ENCODE data around the gene DBH.

The DBH gene

GRCh38 chr9:133680250-133680975, 44.2 kb downstream of the DBH start:
- Histone ChIP-seq H3K27ac (ENCODE audit: low read depth, low read length) (no peak overlapping the region), H3K27me3 (ENCODE audit: insufficient read depth, low read length) (no peaks in the 10 kb centered on the region), H3K9ac (ENCODE audit: low read depth, low read length) (no peak overlapping the region)

DNA sequence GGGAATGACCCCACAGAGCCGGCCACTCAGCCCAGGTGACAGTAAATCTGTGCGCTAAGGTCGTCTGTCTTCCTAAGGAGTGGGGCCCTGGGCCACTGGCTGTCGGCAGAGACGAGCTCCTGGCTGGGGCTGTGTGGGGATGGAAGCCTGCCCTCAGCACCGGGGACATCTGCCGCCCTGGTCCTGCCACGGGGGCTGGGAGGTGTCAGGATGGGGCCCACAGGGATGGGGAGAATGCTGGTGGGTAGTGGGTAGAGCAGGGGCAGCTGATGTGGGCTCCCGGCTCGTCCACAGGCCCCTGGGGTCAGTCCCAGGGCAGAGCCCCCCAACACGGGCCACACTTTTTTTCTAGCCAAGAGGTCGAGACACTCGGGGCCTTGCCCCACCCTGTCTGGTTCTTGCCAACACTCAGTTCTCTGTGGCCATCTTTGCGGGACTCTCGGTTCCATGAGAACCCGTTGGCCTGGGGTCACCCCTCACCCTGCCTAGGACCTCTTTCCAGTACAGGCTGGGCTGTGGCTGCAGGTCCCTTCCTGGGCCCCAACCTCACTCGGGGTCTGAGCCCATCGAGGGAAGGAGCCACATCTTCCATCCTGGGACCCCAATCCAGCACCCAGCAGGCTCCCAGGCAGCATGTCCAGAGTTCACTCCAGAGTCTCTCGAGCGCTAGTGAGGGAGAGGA, 45.0 kb downstream of the DBH start:
- Histone ChIP-seq H3K27ac (ENCODE audit: low read depth, low read length) (no peak overlapping the region), H3K4me1 (ENCODE audit: insufficient read depth, low read length) (no peaks in the 10 kb centered on the region), H3K9me3 (ENCODE audit: insufficient read depth, low read depth, low read length) (no peaks in the 10 kb centered on the region), H3K36me3 (ENCODE audit: insufficient read depth, low read length) (no peaks in the 10 kb centered on the region), H3K27me3 (ENCODE audit: insufficient read depth, low read length) (no peaks in the 10 kb centered on the region), H3K4me3 (ENCODE audit: low read length) (no peak overlapping the region), H3K9ac (ENCODE audit: low read depth, low read length) (no peak overlapping the region)
- 92% methylated on average over 20 of the region's 20 CpGs for WGBS

More at GRCh38 chr9:133680250-133680975, 44.2 kb downstream of the DBH start:
- H3K4me1 ChIP-seq (ENCODE audit: insufficient read depth, low read length): no peaks in the 10 kb centered on the region
- H3K36me3 ChIP-seq (ENCODE audit: insufficient read depth, low read length): no peaks in the 10 kb centered on the region
- WGBS: 90% methylated on average over 21 of the region's 21 CpGs
- no peaks in the 10 kb centered on the region for H3K9me3 ChIP-seq (ENCODE audit: insufficient read depth, low read depth, low read length)
- no peak overlapping the region for H3K4me3 ChIP-seq (ENCODE audit: low read length)

DNA sequence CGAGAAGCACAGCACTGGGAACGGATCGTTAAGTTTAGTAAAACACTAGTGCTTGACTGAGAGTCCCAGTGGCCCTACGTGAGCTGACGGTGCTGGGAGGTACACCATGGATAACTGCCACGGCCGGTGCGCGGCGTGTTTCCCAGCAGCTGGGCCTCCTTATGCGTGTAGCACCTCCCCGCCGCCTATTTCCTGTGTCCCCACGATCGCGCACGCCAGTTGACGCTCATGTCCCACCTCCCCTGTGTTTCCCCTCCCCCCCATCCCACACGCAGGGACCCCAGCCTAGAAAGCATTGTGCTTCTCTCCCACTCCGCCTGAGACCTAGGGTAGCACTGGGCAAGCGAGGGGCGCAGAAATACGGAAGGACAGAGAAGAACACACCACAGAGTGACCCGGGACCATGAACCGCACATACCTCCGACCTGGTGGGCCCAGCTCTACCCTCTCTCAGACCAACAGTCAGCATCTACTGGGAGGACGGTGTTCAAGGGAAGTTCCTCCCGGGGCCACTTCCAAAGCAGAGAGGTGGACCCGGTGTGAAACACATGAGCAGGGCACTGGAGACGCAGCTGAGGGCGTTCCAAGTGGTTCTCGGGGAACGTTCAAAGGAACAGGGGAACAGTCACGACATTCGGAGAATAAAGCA, 45.6 kb downstream of the DBH start:
- WGBS: 96% methylated on average over 35 of the region's 35 CpGs
- Histone ChIP-seq H3K9me3 (ENCODE audit: insufficient read depth, low read depth, low read length) (no peaks in the 10 kb centered on the region), H3K4me3 (ENCODE audit: low read length) (no peak overlapping the region), H3K36me3 (ENCODE audit: insufficient read depth, low read length) (no peaks in the 10 kb centered on the region), H3K4me1 (ENCODE audit: insufficient read depth, low read length) (no peaks in the 10 kb centered on the region), H3K27me3 (ENCODE audit: insufficient read depth, low read length) (no peaks in the 10 kb centered on the region), H3K9ac (ENCODE audit: low read depth, low read length) (no peak overlapping the region), H3K27ac (ENCODE audit: low read depth, low read length) (no peak overlapping the region)

- Histone ChIP-seq H3K9me3 (ENCODE audit: insufficient read depth, low read depth, low read length) (no peaks in the 10 kb centered on the region), H3K9ac (ENCODE audit: low read depth, low read length) (no peak overlapping the region), H3K27ac (ENCODE audit: low read depth, low read length) (no peak overlapping the region), H3K4me1 (ENCODE audit: insufficient read depth, low read length) (no peaks in the 10 kb centered on the region), H3K4me3 (ENCODE audit: low read length) (no peak overlapping the region), H3K36me3 (ENCODE audit: insufficient read depth, low read length) (no peaks in the 10 kb centered on the region), H3K27me3 (ENCODE audit: insufficient read depth, low read length) (no peaks in the 10 kb centered on the region)
- WGBS: 93% methylated on average over 20 of the region's 20 CpGs
Measured at GRCh38 chr9:133682818-133683585, 46.8 kb downstream of the DBH start.

DNA sequence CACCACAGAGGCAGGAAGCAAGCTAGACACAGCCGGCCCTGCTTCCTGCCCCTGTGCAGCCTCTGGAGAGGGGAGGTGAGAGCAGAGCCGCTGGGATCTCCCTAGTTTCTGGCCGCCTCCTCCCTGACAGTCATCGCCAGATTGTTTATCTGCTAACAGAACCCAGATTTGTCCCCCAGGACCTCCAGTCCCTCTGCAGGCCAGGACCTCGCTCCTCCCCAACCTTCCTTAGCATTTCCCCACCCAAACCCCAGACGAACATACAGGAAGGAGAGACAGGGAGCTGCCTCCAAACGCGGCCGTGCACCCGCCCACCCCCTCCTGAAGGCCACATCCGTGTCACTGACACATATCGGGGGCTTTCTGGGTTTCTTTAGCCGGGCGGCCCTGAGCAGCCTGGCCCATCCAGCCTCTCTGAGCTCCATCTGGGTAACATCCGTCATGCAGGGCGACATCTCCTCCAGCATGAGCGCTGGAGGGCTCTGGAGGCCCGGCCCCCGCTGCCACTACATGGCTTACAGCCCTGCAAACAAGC, 47.5 kb downstream of the DBH start:
- H3K27me3 ChIP-seq (ENCODE audit: insufficient read depth, low read length): no peaks in the 10 kb centered on the region
- H3K36me3 ChIP-seq (ENCODE audit: insufficient read depth, low read length): no peaks in the 10 kb centered on the region
- no peak overlapping the region for H3K4me3 ChIP-seq (ENCODE audit: low read length)
- H3K4me1 ChIP-seq (ENCODE audit: insufficient read depth, low read length): no peaks in the 10 kb centered on the region
- no peaks in the 10 kb centered on the region for H3K9me3 ChIP-seq (ENCODE audit: insufficient read depth, low read depth, low read length)
- no peak overlapping the region for H3K27ac ChIP-seq (ENCODE audit: low read depth, low read length)
- no peak overlapping the region for H3K9ac ChIP-seq (ENCODE audit: low read depth, low read length)
- 78% methylated on average over 19 of the region's 19 CpGs for WGBS

- Histone ChIP-seq H3K27me3 (ENCODE audit: insufficient read depth, low read length) (no peaks in the 10 kb centered on the region), H3K4me3 (ENCODE audit: low read length) (no peak overlapping the region), H3K4me1 (ENCODE audit: insufficient read depth, low read length) (no peaks in the 10 kb centered on the region), H3K9me3 (ENCODE audit: insufficient read depth, low read depth, low read length) (no peaks in the 10 kb centered on the region), H3K36me3 (ENCODE audit: insufficient read depth, low read length) (no peaks in the 10 kb centered on the region), H3K9ac (ENCODE audit: low read depth, low read length) (no peak overlapping the region), H3K27ac (ENCODE audit: low read depth, low read length) (no peak overlapping the region)
- WGBS: 91% methylated on average over 26 of the region's 26 CpGs
Measured at GRCh38 chr9:133684121-133684935, 48.2 kb downstream of the DBH start.

- H3K4me3 ChIP-seq (ENCODE audit: low read length): no peak overlapping the region
- no peaks in the 10 kb centered on the region for H3K9me3 ChIP-seq (ENCODE audit: insufficient read depth, low read depth, low read length)
- H3K36me3 ChIP-seq (ENCODE audit: insufficient read depth, low read length): no peaks in the 10 kb centered on the region
- no peak overlapping the region for H3K27ac ChIP-seq (ENCODE audit: low read depth, low read length)
- H3K9ac ChIP-seq (ENCODE audit: low read depth, low read length): no peak overlapping the region
- WGBS: 93% methylated on average over 17 of the region's 17 CpGs
- H3K27me3 ChIP-seq (ENCODE audit: insufficient read depth, low read length): no peaks in the 10 kb centered on the region
- no peaks in the 10 kb centered on the region for H3K4me1 ChIP-seq (ENCODE audit: insufficient read depth, low read length)
Measured at GRCh38 chr9:133684936-133685361, 48.8 kb downstream of the DBH start.

GRCh38 chr9:133685653-133686609, 49.8 kb downstream of the DBH start:
- H3K4me1 ChIP-seq (ENCODE audit: insufficient read depth, low read length): no peaks in the 10 kb centered on the region
- H3K4me3 ChIP-seq (ENCODE audit: low read length): no peak overlapping the region
- H3K27ac ChIP-seq (ENCODE audit: low read depth, low read length): no peak overlapping the region
- no peaks in the 10 kb centered on the region for H3K27me3 ChIP-seq (ENCODE audit: insufficient read depth, low read length)
- no peak overlapping the region for H3K9ac ChIP-seq (ENCODE audit: low read depth, low read length)
- H3K9me3 ChIP-seq (ENCODE audit: insufficient read depth, low read depth, low read length): no peaks in the 10 kb centered on the region
- no peaks in the 10 kb centered on the region for H3K36me3 ChIP-seq (ENCODE audit: insufficient read depth, low read length)
- 92% methylated on average over 18 of the region's 18 CpGs for WGBS

GRCh38 chr9:133686642-133687575, 50.7 kb downstream of the DBH start:
- no peaks in the 10 kb centered on the region for H3K27me3 ChIP-seq (ENCODE audit: insufficient read depth, low read length)
- no peak overlapping the region for H3K27ac ChIP-seq (ENCODE audit: low read depth, low read length)
- H3K9me3 ChIP-seq (ENCODE audit: insufficient read depth, low read depth, low read length): no peaks in the 10 kb centered on the region
- 94% methylated on average over 24 of the region's 24 CpGs for WGBS
- 0 out of 2 replicates have a peak, but pooled peaks cover 3% of the 10 kb centered on the region for H3K4me1 ChIP-seq (ENCODE audit: insufficient read depth, low read length)
- H3K9ac ChIP-seq (ENCODE audit: low read depth, low read length): no peak overlapping the region
- H3K36me3 ChIP-seq (ENCODE audit: insufficient read depth, low read length): no peaks in the 10 kb centered on the region
- H3K4me3 ChIP-seq (ENCODE audit: low read length): no peak overlapping the region

Data from HUES64 (cell line).